HG03103 (cell line): ENCODE measurements around the gene LRCH1.

Source experiments
- ATAC-seq: cut with Tn5 transposase; IDR thresholded peaks from one replicate; pipeline ENCODE4 v1.9.1; 2021; ENCODE audit warnings: low read depth; ENCODE audit not compliant: unreplicated experiment

LRCH1 gene

GRCh38 chr13:46559272-46559805 lies 6.4 kb downstream of the LRCH1 start:
- ATAC-seq, result no peak

- ATAC-seq, result no peak
Observed at GRCh38 chr13:46560778-46561177, 7.8 kb downstream of the LRCH1 start.

GRCh38 chr13:46561286-46561685 lies 8.3 kb downstream of the LRCH1 start:
- ATAC-seq, result no peak

- ATAC-seq, result no peak
Observed at GRCh38 chr13:46561691-46562090, 8.7 kb downstream of the LRCH1 start.

- ATAC-seq, result no peak
Observed at GRCh38 chr13:46562152-46562551, 9.2 kb downstream of the LRCH1 start.

- ATAC-seq, result no peak
Observed at GRCh38 chr13:46562581-46562980, 9.6 kb downstream of the LRCH1 start.

GRCh38 chr13:46565808-46566750 lies 13.1 kb downstream of the LRCH1 start:
- peak; percentile 57 for ATAC-seq

GRCh38 chr13:46567671-46568070 lies 14.7 kb downstream of the LRCH1 start:
- ATAC-seq, result no peak

- no peak for ATAC-seq
Observed at GRCh38 chr13:46569456-46569855, 16.5 kb downstream of the LRCH1 start.

GRCh38 chr13:46570273-46570672 lies 17.3 kb downstream of the LRCH1 start:
- ATAC-seq, result no peak

- ATAC-seq, result peak; percentile 61
Observed at GRCh38 chr13:46571189-46571908, 18.4 kb downstream of the LRCH1 start.

- no peak for ATAC-seq
Observed at GRCh38 chr13:46571909-46572595, 19.1 kb downstream of the LRCH1 start.

- no peak for ATAC-seq
Observed at GRCh38 chr13:46572752-46573431, 19.9 kb downstream of the LRCH1 start.

GRCh38 chr13:46575301-46575771 lies 22.4 kb downstream of the LRCH1 start:
- no peak for ATAC-seq

- no peak for ATAC-seq
Observed at GRCh38 chr13:46575818-46576221, 22.9 kb downstream of the LRCH1 start.

GRCh38 chr13:46576762-46577161 lies 23.8 kb downstream of the LRCH1 start:
- no peak for ATAC-seq

- ATAC-seq, result no peak
Observed at GRCh38 chr13:46577696-46578589, 25.0 kb downstream of the LRCH1 start.

- ATAC-seq, result peak; percentile 38
Observed at GRCh38 chr13:46578590-46578975, 25.6 kb downstream of the LRCH1 start.

GRCh38 chr13:46580362-46580839 lies 27.4 kb downstream of the LRCH1 start:
- no peak for ATAC-seq
